HG02973 (cell line): ENCODE data around the gene SEC63.
"Not testable (repeated sequence)": the region's sequence is repeated elsewhere in the genome, so short reads cannot be mapped to it uniquely, and the experiment has no call there.

Experiments used
- ATAC-seq: cut with Tn5 transposase; IDR thresholded peaks from one replicate; pipeline ENCODE4 v1.9.1; 2021; ENCODE audit warnings: moderate library complexity; ENCODE audit not compliant: unreplicated experiment

SEC63 gene

GRCh38 chr6:107936162-107936909 is 21.7 kb downstream of the SEC63 start:
- no peak for ATAC-seq

DNA sequence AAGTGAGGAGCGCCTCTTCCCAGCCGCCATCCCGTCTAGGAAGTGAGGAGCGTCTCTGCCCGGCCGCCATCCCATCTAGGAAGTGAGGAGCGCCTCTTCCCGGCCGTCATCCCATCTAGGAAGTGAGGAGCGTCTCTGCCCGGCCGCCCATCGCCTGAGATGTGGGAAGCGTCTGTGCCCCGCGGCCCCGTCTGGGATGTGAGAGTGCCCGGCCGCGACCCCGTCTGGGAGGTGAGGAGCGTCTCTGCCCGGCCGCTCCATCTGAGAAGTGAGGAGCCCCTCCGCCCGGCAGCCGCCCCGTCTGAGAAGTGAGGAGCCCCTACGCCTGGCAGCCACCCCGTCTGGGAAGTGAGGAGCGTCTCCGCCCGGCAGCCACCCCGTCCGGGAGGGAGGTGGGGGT is 23.8 kb downstream of the SEC63 start:
- ATAC-seq: not testable (repeated sequence)

GRCh38 chr6:107932580-107932979 is 25.4 kb downstream of the SEC63 start:
- ATAC-seq: no peak

DNA sequence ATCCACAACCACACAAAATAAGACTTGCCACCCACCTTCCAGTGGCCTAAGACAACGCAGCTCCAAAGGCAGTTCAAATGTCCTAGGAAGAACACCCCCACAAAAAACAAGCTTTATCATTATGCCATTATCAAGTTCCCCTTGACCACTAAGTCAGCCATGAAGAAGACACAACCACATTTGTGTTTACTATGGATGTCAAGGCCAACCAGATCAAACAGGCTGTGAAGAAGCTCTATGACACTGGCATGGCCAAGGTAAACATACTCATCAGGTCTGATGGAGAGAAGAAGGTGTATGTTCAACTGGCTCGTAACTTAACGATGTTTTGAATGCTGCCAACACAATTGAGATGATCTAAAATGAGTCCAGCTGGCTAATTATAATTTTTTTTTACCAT is 26.1 kb downstream of the SEC63 start:
- ATAC-seq: no peak

DNA sequence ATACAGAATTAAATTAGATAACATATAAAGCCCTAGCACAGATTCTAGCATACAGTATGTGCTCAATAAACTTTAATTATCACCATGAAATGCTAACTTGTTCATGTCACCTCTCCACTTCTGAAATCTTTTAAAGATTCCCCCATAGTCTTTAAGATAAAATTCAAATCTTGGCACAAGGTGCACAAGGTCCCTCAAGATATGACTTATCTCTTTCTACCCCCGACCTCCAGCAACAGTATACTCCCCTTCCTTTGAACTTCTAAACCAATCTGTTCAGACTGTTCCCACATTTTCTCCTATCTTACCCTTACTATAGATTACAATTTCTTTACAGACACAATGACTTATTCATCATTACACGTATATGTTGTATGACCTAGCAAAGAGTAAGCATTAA is 29.0 kb downstream of the SEC63 start:
- ATAC-seq: no peak

DNA sequence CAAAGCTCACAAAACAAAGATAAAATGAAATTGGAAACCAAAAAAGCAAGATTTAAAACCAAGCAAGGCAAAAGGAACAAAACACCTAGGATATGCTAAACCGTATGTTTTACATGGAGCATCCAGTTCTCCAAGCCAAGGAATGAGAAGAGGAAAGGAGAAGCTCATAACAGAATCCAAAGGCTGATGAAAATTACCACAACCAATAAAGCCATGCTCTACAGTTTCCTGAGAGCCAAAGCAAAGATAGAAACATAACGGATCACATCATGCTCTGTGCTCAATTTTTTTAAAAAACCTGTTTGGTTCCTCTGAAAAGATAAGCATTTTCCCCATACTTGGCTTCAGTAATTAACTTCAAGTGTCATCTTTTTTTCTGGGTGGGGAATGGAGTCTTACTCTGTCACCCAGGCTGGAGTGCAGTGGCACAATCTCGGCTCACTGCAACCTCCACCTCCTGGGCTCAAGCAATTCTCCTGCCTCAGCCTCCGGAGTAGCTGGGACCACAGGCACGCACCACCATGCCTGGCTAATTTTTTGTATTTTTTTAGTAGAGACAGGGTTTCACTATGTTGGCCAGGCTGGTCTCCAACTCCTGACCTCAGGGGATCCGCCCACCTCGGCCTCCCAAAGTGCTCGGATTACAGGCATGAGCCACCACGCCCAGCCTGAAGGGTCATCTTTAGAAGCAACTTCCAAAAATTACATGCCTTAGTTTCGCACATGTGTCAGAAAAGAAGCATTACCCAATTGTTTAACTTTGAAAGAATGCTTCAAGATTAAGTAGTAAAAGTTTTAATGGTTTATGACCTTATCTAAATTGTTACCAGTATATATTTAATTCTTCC is 31.1 kb downstream of the SEC63 start:
- not testable (repeated sequence) for ATAC-seq

DNA sequence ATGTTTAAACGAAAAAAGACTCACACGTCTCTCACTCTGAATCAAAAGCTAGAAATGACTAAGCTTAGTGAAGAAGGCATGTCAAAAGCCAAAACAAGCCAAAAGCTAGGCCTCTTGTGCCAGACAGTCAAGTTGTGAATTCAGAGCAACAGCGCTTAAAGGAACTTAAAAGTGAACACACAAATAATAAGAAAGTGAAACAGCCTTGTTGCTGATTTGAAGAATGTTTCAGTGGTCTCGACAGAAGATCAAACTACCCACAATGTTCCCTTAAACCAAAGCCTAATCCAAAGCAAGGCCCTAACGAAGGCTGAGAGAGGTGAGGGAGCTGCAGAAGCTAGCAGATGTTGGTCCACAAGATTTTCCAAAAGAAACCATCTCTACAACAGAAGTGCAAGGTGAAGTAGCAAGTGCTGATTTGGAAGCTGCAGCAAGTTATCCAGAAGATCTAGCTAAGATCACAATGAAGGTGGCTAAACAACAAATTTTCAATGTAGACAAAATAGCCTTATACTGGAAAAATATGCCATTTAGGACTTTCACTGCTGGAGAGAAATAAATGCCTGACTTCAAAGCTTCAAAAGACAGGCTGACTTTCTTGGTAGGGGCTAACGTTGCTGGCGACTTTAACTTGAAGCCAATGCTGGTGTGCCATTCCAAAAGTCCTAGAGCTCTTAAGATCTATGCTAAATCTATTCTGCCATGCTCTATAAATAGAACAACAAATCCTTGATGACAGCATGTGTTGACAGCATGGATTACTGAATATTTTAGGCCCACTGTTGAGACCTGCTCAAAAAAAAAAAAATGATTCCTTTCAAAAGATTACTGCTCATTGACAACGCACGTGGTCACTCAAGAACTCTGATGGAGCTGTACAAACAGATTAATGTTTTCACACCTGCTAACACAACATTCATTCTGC is 40.3 kb downstream of the SEC63 start:
- no peak for ATAC-seq

- ATAC-seq: not testable (repeated sequence)
Observed at GRCh38 chr6:107916961-107917360, 41.0 kb downstream of the SEC63 start.

DNA sequence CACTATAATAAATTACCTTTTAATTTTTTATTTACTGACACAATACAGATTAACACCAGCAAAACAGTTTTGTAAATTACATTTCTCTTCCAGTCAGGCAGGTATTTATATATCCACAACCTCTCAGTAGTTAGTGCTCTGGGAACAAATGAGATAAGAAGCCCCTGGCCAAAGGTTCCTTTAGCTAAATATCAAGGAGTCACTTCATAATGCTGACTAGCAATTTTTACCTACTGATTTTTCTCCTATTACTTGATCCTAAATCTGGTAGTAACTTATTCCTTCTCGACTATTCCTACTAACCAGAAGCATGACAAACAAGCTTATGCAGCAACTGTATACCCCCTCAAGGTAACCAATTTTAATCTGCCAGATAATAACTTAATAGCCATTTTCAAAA is 46.3 kb downstream of the SEC63 start:
- ATAC-seq: no peak

- ATAC-seq: no peak
Observed at GRCh38 chr6:107894809-107895396, 63.1 kb downstream of the SEC63 start.

DNA sequence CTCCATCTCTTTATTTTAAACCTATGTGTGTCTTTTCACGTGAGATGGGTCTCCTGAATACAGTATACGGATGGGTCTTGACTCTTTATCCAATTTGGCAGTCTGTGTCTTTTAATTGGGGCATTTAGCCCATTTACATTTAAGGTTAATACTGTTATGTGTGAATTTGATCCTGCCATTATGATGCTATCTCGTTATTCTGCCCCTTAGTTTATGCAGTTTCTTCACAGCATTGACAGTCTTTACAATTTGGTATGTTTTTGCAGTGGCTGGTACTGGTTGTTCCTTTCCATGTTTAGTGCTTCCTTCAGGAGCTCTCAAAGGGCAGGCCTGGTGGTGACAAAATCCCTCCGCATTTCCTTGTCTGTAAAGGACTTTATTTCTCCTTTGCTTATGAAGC is 67.6 kb downstream of the SEC63 start:
- ATAC-seq: not testable (repeated sequence)

DNA sequence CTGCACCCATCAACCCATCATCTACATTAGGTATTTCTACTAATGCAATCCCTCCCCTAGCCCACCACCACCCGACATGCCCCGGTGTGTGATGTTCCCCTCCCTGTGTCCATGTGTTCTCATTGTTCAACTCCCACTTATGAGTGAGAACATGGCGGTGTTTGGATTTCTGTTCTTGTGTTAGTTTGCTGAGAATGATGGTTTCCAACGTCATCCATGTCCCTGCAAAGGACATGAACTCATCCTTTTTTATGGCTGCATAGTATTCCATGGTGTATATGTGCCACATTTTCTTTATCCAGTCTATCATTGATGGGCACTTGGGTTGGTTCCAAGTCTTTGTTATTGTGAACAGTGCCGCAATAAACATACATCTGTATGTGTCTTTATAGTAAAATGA is 72.1 kb downstream of the SEC63 start:
- not testable (repeated sequence) for ATAC-seq

DNA sequence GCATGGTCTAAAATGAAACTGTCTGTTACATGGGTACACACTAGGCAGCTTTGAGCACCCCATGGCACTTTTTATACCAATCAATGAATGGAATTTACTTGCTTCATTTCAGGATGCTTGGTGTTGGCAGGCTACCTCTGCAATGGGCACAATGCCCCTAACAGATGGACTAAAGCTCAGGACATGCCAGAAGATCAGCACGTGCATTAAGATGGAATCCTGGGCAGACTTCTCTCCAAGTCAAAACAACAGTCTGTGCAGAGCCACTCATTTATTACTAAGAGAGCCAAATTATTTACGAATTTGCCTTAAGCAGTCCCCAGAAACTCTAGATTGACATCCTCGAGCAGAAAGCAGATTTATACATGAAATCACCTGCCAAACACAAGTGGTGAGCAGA is 78.1 kb downstream of the SEC63 start:
- no peak for ATAC-seq

DNA sequence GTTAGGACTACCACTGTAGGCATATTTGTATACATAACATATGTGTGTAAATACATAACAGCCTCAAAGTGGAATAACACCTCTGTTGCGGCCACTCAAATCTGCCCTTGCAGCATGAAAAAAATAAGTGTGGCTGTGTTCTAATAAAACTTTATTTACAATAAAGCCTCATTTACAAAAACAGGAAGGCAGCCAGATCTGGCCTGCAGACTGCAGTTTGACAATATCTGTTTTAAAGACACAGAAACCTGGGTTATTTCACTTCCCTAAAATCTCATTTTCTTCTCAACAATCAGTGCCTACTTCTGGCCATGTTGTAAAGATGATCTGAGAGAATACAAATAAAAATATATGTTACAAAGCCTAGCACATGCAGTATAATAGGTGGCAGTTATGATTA is 80.0 kb downstream of the SEC63 start:
- ATAC-seq: no peak

DNA sequence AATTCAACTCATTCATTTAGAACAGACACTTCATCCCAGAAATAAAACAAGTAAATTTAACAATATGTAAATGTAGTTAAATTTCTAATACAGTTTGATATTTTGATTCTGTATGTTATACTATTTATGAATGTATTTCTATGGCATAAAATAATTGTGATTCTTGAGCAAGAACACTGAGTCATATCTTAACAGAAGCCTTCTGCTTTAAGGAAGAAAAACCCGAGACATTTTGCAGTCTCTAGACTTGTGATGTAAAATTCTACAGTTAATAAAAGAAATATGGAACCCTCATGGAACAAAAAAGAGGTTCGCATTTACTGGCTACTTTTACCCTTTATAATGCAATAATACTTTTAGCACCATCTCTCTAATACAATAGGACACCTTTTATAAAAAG is 86.0 kb downstream of the SEC63 start:
- no peak for ATAC-seq

DNA sequence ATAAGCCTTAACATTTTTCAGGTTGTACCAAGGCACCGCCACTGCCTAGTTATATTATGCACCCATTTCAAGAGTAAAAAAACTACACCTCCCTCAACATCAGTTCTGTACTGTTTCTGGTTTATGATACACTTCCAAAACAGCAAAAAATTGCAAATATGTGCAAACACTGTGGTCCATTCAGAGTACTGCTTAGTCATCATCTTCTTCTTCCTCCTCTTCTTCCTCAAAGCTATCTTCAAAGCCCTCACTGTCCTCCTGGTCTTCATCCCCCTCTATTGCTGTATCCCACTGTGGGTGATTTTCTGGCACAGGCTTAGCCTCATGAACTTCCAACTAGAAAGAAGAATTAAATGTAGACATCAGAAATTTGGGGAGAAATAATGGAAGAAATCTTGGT is 86.5 kb downstream of the SEC63 start:
- ATAC-seq: not testable (repeated sequence)

DNA sequence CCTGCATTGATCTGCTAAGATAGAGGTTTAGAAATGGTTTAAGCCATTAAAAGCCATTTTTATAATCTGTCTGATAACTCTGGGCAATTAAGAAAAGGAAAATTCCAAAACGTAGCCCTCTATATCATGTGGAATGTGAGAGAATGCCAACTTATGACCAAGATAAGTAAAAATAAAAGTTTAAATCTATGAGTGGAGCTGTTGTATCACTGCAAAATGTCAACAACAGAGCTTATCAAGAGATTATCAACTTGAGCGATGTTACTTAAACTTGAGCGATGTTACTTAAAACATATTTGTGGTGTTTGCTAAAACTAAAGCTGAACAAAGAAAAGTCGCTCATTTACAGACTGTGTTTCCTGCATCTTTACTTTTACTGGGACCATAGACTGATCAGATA is 87.0 kb downstream of the SEC63 start:
- ATAC-seq: no peak

DNA sequence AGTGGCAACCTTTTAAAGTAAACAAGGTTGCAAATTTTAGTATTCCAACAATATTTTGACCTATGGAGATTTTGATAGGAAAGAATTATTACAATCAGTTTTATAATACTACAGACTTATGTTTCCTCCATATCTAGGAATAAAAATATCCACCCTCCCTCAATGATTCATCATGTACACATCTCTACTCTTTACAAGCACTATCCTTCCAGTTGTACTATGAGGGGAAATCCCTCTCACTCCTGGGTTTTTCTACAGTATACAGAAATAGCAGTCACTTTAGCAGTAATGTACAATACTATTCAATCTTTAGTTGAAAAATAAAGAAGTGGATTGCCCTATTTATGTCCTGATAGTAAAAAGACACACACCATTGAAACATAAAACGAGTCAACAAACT is 87.6 kb downstream of the SEC63 start:
- no peak for ATAC-seq

- no peak for ATAC-seq
Observed at GRCh38 chr6:107869871-107870270, 88.1 kb downstream of the SEC63 start.

GRCh38 chr6:107868867-107869611 is 89.0 kb downstream of the SEC63 start:
- ATAC-seq: no peak
